NCI-H2081 treated with DMSO at 0.1 percent for 48 hours (cell line): Measurements from ENCODE around the gene PCBP3.
"Not testable (repeated sequence)": the region's sequence is repeated elsewhere in the genome, so short reads cannot be mapped to it uniquely, and the experiment has no call there.

Experiments used
- DNase-seq: peaks from one replicate; lab custom pipeline; 2025; lab: John Stamatoyannopoulos, UW

Gene PCBP3

GRCh38 chr21:45613881-45614280 is 29.6 kb upstream of the PCBP3 start:
- no peak for DNase-seq

DNA sequence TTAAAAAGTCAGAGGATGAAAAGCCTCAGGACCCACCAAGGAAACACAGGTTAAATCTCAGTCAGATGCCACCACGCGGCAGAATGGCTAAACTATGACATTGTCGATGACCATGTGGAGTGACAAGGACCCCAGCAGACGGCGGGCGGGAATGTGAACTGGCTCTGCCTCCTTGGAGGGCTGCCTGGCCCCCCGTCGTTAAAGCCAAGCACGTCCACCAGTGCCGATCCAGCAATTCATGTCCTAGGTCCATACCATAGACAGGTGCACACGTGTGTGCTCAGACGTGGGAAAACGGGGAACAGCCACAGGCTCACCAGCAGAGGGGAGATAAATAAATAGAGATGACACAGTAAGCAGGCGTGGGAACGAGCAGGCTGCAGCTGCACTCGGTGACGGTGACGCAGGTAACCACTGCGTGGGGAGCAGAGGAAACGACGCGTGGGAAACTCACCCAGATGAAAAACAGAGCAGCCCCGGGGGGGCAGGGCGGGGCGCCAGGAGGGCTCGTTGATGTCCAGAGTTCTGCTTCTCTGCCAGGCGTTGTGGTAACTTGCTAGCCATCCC is 28.3 kb upstream of the PCBP3 start:
- no peak for DNase-seq

DNA sequence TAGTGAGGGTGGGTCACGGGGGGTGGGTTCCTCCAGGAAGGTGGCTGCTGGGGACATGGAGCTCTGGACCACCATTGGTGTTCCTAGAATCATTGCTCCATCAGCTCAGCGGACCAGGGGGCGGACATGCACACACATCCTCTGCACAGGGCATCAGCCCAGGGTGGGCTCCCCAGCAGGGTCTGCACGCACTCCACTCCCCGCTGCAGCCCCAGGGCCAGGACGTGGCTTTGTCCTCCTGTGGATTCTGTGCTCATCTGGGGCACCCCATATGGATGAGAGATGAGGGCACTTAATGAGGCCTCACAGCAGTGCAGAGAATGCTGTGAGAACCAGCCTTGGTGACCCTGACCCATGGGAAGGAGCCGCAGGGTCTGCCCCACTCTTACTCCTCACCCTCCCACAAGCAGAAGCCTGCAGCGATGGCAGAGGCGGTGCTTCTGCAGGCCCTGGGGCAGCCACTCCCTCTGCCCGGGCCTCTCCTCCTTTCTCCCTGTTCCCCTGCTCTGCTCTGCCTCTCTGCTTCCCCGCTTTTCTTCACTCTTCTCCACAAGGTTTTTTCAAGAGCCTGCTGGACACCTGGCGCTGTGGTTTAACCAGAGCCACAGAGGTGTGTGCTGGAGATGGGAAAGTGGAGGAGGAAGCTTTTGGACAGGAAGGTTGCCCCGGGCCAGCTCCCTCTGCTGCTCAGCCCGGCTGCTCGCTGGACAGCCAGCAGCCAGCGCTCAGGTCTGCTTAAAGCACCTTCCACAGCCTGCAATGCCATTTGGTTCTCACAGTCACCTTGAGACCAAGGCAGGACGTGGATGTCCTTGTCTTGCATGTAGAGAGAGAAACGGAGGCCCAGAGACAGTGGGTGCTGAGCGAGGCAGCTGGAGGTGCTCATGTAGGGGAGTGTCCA is 26.3 kb upstream of the PCBP3 start:
- no peak for DNase-seq

- DNase-seq = no peak
These were observed 25.2 kb upstream of the PCBP3 start for GRCh38 chr21:45618287-45618686.

- DNase-seq = no peak
These were observed 24.6 kb upstream of the PCBP3 start for GRCh38 chr21:45618846-45619485.

DNA sequence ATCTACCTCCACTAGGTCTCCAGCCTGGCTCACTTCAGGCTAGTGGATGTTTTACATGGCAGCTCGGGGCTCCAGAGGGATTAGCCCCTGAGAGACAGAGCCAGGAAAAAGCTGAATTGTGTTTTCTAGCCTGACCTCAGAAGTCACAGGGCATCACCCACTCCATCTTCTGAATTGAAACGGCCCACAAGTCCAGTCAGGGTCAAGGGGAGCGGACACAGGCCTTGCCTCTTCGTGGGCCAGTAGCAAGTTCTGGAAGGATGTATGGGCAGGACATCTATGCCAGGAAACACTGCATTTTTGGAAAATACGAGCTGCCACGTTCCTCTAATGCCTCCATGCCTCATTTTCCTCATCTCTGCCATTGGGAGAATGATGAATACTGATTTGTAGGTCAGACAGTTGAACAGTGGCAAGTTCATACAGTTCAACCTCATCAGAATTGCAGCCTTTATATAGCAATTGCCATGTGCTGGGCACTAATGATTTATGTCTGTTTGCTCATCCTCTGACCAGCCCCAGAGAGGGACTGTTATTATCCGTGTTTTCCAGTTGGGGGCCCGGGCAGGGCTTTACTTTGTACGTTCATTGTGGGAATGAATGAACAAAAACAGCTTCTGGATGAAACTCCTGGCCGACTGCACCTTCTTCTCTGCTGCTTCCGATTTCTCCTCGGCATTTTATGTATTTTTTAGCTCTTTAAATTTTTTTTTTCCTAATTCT is 23.2 kb upstream of the PCBP3 start:
- no peak for DNase-seq

DNA sequence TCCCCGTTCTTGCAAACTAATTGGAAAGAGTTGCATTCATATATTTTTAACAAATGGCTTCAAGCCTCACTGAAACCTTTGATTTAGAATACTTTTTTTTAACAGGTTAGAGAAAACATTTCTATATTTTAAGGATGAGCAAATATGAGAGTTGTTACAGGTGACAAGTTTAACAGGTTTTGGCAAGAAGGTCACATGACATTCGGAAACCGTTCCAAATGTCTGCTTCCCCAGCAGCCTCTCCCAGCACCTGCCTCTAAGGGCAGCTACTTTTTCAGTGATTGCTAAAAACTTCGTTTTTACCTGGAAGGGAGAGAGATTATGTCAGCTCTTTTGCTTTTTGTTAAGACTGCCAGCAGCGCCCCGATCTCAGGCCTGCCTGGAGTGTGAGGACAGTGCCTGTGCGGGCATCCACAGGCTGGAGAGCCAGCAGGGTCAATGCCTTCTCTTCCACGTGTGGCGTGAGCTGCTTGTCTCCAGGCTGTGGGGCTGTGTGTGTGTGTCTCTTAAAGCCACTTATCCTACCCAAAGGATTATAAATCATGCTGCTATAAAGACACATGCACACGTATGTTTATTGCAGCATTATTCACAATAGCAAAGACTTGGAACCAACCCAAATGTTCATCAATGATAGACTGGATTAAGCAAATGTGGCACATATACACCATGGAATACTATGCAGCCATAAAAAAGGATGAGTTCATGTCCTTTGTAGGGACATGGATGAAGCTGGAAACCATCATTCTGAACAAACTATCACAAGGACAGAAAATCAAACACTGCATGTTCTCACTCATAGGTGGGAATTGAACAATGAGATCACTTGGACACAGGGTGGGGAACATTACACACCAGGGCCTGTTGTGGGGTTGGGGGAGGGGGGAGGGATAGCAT is 21.8 kb upstream of the PCBP3 start:
- DNase-seq = not testable (repeated sequence)

- no peak for DNase-seq
These were observed 21.0 kb upstream of the PCBP3 start for GRCh38 chr21:45622416-45623097.

- DNase-seq = no peak
These were observed 20.1 kb upstream of the PCBP3 start for GRCh38 chr21:45623436-45623835.

DNA sequence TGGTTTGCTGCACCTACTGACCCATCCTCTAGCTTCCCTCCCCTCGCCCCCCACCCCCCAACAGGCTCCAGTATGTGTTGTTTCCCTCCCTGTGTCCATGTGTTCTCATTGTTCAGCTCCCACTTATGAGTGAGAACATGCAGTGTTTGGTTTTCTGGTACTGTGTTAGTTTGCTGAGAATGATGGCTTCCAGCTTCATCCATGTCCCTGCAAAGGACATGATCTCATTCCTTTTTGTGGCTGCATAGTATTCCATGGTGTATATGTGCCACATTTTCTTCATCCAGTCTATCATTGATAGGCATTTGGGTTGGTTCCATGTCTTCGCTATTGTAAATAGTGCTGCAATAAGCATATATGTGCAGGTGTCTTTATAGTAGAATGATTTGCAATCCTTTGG is 17.4 kb upstream of the PCBP3 start:
- DNase-seq = not testable (repeated sequence)

- DNase-seq = no peak
These were observed 14.2 kb upstream of the PCBP3 start for GRCh38 chr21:45629046-45629981.

DNA sequence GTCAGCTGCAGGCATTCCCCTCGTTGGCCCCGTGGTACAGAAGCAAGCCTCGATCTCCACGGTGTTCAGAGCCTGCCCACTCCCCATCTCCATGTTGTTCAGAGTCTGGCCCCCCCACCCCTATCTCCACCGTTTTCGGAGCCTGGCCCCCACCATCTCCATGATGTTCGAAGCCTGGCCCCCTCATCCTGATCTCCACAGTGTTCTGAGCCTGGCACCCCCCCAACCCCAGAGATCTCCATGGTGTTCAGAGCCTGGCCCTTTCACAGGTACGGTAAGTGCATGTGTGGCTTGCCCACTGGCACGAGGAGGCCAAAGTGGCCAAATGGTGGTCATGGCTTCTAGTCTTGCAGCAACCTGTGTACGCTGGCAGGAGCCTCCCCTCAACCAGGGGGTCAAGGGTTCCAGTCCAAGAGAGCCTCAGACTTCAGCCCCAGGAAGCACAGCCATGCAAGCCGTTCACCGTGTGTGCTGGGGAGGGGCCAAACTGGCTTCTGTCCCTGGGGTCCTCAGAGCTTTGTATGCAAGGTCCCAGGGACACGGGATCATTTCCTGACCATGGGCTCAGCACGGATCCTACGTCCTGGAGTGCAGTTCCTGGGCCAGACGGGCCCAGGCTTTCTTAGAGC is 13.3 kb upstream of the PCBP3 start:
- no peak for DNase-seq

DNA sequence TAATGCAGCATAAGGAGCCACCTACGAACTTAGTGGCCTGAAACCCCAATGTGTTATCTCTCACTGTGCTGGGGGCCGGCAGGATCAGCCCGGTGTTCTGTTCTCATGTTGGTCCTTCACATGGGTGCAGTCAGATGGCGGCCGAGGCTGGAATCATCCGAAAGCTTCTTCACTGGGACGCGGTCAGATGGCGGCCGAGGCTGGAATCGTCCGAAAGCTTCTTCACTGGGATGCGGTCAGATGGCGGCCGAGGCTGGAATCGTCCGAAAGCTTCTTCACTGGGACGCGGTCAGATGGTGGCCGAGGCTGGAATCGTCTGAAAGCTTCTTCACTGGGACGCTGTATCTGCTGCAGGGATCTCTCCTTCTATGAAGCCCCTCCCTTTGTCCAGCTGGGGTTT is 12.6 kb upstream of the PCBP3 start:
- no peak for DNase-seq

DNA sequence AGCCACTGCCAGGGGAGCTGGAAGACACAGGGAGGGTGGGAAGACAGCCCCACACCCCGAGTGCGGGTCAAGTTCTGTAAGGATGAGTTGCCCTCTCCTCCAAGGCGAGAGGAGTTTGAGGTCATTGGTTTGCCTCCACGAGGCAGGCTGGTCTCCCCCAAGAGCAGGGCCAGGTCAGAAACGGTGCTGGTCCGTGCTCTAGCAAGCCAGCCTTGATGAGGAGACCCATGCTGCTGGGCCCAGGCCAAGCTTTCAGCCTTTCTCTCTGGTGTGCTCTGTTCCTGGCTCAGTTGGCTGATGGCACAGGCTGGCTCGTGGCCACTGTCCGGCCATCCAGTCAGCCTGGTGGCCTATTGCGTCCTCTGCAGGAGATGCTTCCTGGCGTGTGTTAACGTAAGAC is 12.0 kb upstream of the PCBP3 start:
- no peak for DNase-seq

- no peak for DNase-seq
These were observed 11.4 kb upstream of the PCBP3 start for GRCh38 chr21:45632160-45632559.

- no peak for DNase-seq
These were observed 10.8 kb upstream of the PCBP3 start for GRCh38 chr21:45632637-45633251.

GRCh38 chr21:45634511-45635183 is 8.9 kb upstream of the PCBP3 start:
- DNase-seq = no peak
